Neural cell (in vitro differentiated cells): Measurements from ENCODE around the gene STYXL2. TPM values are rescaled to one million over a fixed set of nuclear protein-coding genes. Genes with fewer than 3 reads are reported as not detected.

Source experiments
- H2AFZ ChIP-seq: fragments of 200-600, 300-800 bp; sonication (generic), shearing (Covaris generic); 2 replicates; pipeline ENCODE4 v1.6.0; 2014; ENCODE audit warnings: low read depth, mild to moderate bottlenecking, antibody characterized with exemption, low read length, moderate library complexity
- H3F3A ChIP-seq: fragments of 200-600 bp; shearing (Covaris generic); 2 replicates; pipeline ENCODE4 v1.6.1; 2016; ENCODE audit warnings: mild to moderate bottlenecking, moderate library complexity, mixed read lengths, antibody characterized with exemption, low read length; ENCODE audit not compliant: insufficient read depth, poor library complexity, severe bottlenecking
- H3K27ac ChIP-seq: fragments of 200-600, 300-800 bp; sonication (generic), shearing (Covaris generic); 2 replicates; pipeline ENCODE4 v1.5.1; 2014; ENCODE audit warnings: mild to moderate bottlenecking, low read length, moderate library complexity
- H3K27me3 ChIP-seq: fragments of 300-800, 200-600 bp; sonication (generic), shearing (Covaris generic); 2 replicates; pipeline ENCODE4 v1.6.0; 2014; ENCODE audit warnings: mild to moderate bottlenecking, low read depth, low read length, moderate library complexity; ENCODE audit not compliant: insufficient read depth
- H3K36me3 ChIP-seq: fragments of 300-800, 200-600 bp; sonication (generic), shearing (Covaris generic); 2 replicates; pipeline ENCODE4 v1.5.1; 2014; ENCODE audit warnings: mild to moderate bottlenecking, antibody characterized with exemption, low read length, moderate library complexity; ENCODE audit not compliant: insufficient read depth
- H3K4me2 ChIP-seq: fragments of 300-800, 200-600 bp; sonication (generic), shearing (Covaris generic); 2 replicates; pipeline ENCODE4 v1.6.0; 2014; ENCODE audit warnings: mild to moderate bottlenecking, low read length
- H3K4me3 ChIP-seq: fragments of 300-800, 200-600 bp; sonication (generic), shearing (Covaris generic); 2 replicates; pipeline ENCODE4 v1.5.1; 2014; ENCODE audit warnings: mild to moderate bottlenecking, low read length, moderate library complexity
- H3K79me2 ChIP-seq: fragments of 200-600 bp; shearing (Covaris generic); replicated peaks from 2 replicates; pipeline ENCODE4 v1.6.0; 2014; ENCODE audit warnings: mild to moderate bottlenecking, low read length, moderate library complexity; ENCODE audit not compliant: insufficient read depth
- H3K9ac ChIP-seq: fragments of 300-800, 200-600 bp; sonication (generic), shearing (Covaris generic); 2 replicates; pipeline ENCODE4 v1.6.1; 2016; ENCODE audit warnings: mild to moderate bottlenecking, low read length, mixed read lengths
- H3K9me2 ChIP-seq: fragments of 200-600 bp; shearing (Covaris generic); 2 replicates; pipeline ENCODE4 v1.6.1; 2016; ENCODE audit warnings: mild to moderate bottlenecking, low read length, mixed read lengths; ENCODE audit not compliant: insufficient read depth
- H3K9me3 ChIP-seq: fragments of 200-600, 300-800 bp; sonication (generic), shearing (Covaris generic); 2 replicates; pipeline ENCODE4 v1.6.1; 2016; ENCODE audit warnings: mild to moderate bottlenecking, mixed run types, low read length, moderate library complexity, mixed read lengths
- H4K20me1 ChIP-seq: fragments of 200-600 bp; shearing (Covaris generic); 2 replicates; pipeline ENCODE4 v1.6.1; 2016; ENCODE audit warnings: mild to moderate bottlenecking, mixed run types; ENCODE audit not compliant: insufficient read depth
- CTCF ChIP-seq: fragments of 450-650 bp; IDR thresholded peaks from 2 replicates; pipeline ENCODE4 v1.5.1; 2014; ENCODE audit warnings: antibody characterized with exemption, mild to moderate bottlenecking, moderate library complexity; ENCODE audit not compliant: poor library complexity, severe bottlenecking
- EP300 ChIP-seq: fragments of 450-650 bp; conservative IDR thresholded peaks from 2 replicates; pipeline ENCODE4 v1.6.1; 2014; ENCODE audit warnings: antibody characterized with exemption, mild to moderate bottlenecking, moderate library complexity; ENCODE audit not compliant: poor library complexity, severe bottlenecking
- EZH2 ChIP-seq: fragments of 200-600, 300-800 bp; shearing (Covaris generic), sonication (generic); IDR thresholded peaks from 2 replicates; pipeline ENCODE4 v1.6.1; 2014; ENCODE audit warnings: antibody characterized with exemption, low read length, borderline replicate concordance, mild to moderate bottlenecking; ENCODE audit not compliant: insufficient read depth, poor library complexity, severe bottlenecking
- MXI1 ChIP-seq: fragments of 450-650 bp; conservative IDR thresholded peaks from 2 replicates; pipeline ENCODE4 v1.6.1; 2014; ENCODE audit warnings: antibody characterized with exemption, mild to moderate bottlenecking; ENCODE audit not compliant: poor library complexity, severe bottlenecking
- POLR2AphosphoS5 ChIP-seq: IDR thresholded peaks from 2 replicates; pipeline ENCODE4 v1.6.1; 2012
- RAD21 ChIP-seq: fragments of 450-650 bp; conservative IDR thresholded peaks from 2 replicates; pipeline ENCODE4 v1.6.1; 2014; ENCODE audit warnings: antibody characterized with exemption, mild to moderate bottlenecking, moderate library complexity
- REST ChIP-seq: IDR thresholded peaks from 2 replicates; pipeline ENCODE4 v1.6.1; 2012; ENCODE audit warnings: borderline replicate concordance
- SMC3 ChIP-seq: fragments of 450-650 bp; conservative IDR thresholded peaks from 2 replicates; pipeline ENCODE4 v1.6.1; 2014; ENCODE audit warnings: antibody characterized with exemption, mild to moderate bottlenecking, moderate library complexity; ENCODE audit not compliant: poor library complexity
- TAF1 ChIP-seq: IDR thresholded peaks from 2 replicates; pipeline ENCODE4 v1.6.1; 2012; ENCODE audit warnings: low read depth
- polyA plus RNA-seq: library from polyadenylated mRNA; depleted of rRNA; stranded (reverse); fragments of >200 nt; gene quantifications from 2 replicates; pipeline ENCODE4 v1.2.3, GENCODE V29; 2014

Gene STYXL2
- polyA plus RNA-seq, 1 donor from 2014 or later, result not detected

GRCh38 chr1:167136191-167136614 is 42.3 kb downstream of the STYXL2 start:
- no peaks in the 10 kb centered on the region for H3K9me2 ChIP-seq
- no peaks in the 10 kb centered on the region for H3K9me3 ChIP-seq
- H3F3A ChIP-seq, result peaks cover 7% of the 10 kb centered on the region
- H3K27ac ChIP-seq, result no peak overlapping the region
- TF ChIP-seq EZH2, result no peak
- TF ChIP-seq REST, result no peak
- no peak for TF ChIP-seq POLR2AphosphoS5
- no peak for TF ChIP-seq EP300
- no peak for TF ChIP-seq SMC3
- TF ChIP-seq CTCF, result no peak
- TF ChIP-seq MXI1, result no peak
- no peak for TF ChIP-seq RAD21
- no peak for TF ChIP-seq TAF1
- H3K4me2 ChIP-seq, result no peak overlapping the region
- no peak overlapping the region for H3K9ac ChIP-seq
- no peak overlapping the region for H3K4me3 ChIP-seq
- no peaks in the 10 kb centered on the region for H4K20me1 ChIP-seq
- H3K27me3 ChIP-seq, result peaks cover 3% of the 10 kb centered on the region
- no peaks in the 10 kb centered on the region for H3K36me3 ChIP-seq
- H3K79me2 ChIP-seq, result no peaks in the 10 kb centered on the region
- no peak overlapping the region for H2AFZ ChIP-seq

- H3K9ac ChIP-seq, result no peak overlapping the region
- H3K9me3 ChIP-seq, result no peaks in the 10 kb centered on the region
- H3K27ac ChIP-seq, result peak overlapping the region; percentile 44
- no peaks in the 10 kb centered on the region for H4K20me1 ChIP-seq
- peaks cover 7% of the 10 kb centered on the region for H3F3A ChIP-seq
- H3K36me3 ChIP-seq, result no peaks in the 10 kb centered on the region
- H2AFZ ChIP-seq, result no peak overlapping the region
- H3K27me3 ChIP-seq, result peaks cover 3% of the 10 kb centered on the region
- no peaks in the 10 kb centered on the region for H3K9me2 ChIP-seq
- no peak overlapping the region for H3K4me2 ChIP-seq
- H3K79me2 ChIP-seq, result no peaks in the 10 kb centered on the region
- H3K4me3 ChIP-seq, result peak overlapping the region; percentile 36
- TF ChIP-seq POLR2AphosphoS5 (no peak), EP300 (no peak), TAF1 (no peak), RAD21 (no peak), CTCF (no peak)
Measured at GRCh38 chr1:167136806-167137205, 42.9 kb downstream of the STYXL2 start.
